Medulla oblongata (tissue), 1 donor: Measurements from ENCODE around the gene MARCO.
"Not testable (repeated sequence)": the region's sequence is repeated elsewhere in the genome, so short reads cannot be mapped to it uniquely, and the experiment has no call there.

Source experiments
- DNase-seq: peaks from one replicate; pipeline ENCODE4 v3.0.0-alpha.2; 2015; ENCODE audit errors: extremely low spot score

Gene MARCO

GRCh38 chr2:118925981-118926380 lies 16.0 kb upstream of the MARCO start:
- no peak for DNase-seq

GRCh38 chr2:118929059-118929458 lies 12.9 kb upstream of the MARCO start:
- DNase-seq = no peak

GRCh38 chr2:118932949-118933348 lies 9.0 kb upstream of the MARCO start:
- DNase-seq = no peak

GRCh38 chr2:118936306-118936705 lies 5.7 kb upstream of the MARCO start:
- DNase-seq = no peak

- DNase-seq = peak; percentile 21
Measured at GRCh38 chr2:118936936-118937335, 5.1 kb upstream of the MARCO start.

- DNase-seq = no peak
Measured at GRCh38 chr2:118937817-118938216, 4.2 kb upstream of the MARCO start.

- DNase-seq = peak; percentile 2
Measured at GRCh38 chr2:118939994-118940393, 2.0 kb upstream of the MARCO start.

GRCh38 chr2:118940486-118941120 lies 1.4 kb upstream of the MARCO start:
- DNase-seq = peak; percentile 67

- no peak for DNase-seq
Measured at GRCh38 chr2:118943286-118943685, 1.3 kb downstream of the MARCO start.

GRCh38 chr2:118945881-118946280 lies 3.9 kb downstream of the MARCO start:
- DNase-seq = no peak

GRCh38 chr2:118948266-118948665 lies 6.3 kb downstream of the MARCO start:
- DNase-seq = not testable (repeated sequence)

GRCh38 chr2:118954297-118955060 lies 12.5 kb downstream of the MARCO start:
- peak; percentile 62 for DNase-seq

GRCh38 chr2:118965737-118966136 lies 23.7 kb downstream of the MARCO start:
- DNase-seq = no peak

- no peak for DNase-seq
Measured at GRCh38 chr2:118967124-118967880, 25.3 kb downstream of the MARCO start.

- DNase-seq = no peak
Measured at GRCh38 chr2:118968042-118968441, 26.0 kb downstream of the MARCO start.

GRCh38 chr2:118968961-118969733 lies 27.2 kb downstream of the MARCO start:
- DNase-seq = no peak

- DNase-seq = no peak
Measured at GRCh38 chr2:118969734-118970395, 27.9 kb downstream of the MARCO start.

- no peak for DNase-seq
Measured at GRCh38 chr2:118970396-118971135, 28.6 kb downstream of the MARCO start.

GRCh38 chr2:118971245-118972122 lies 29.5 kb downstream of the MARCO start:
- DNase-seq = no peak

- no peak for DNase-seq
Measured at GRCh38 chr2:118973542-118973951, 31.6 kb downstream of the MARCO start.
